Stimulated activated CD4-positive, alpha-beta T cell treated with anti-CD3 and anti-CD28 coated beads, Interleukin-1b, Interleukin-23, amount 100 ng/mL, for 24 hours (primary cell): ENCODE results near the gene GALC.
A peak's percentile ranks its signal among the peaks of the same experiment; 100 is the strongest.

ENCODE experiments used
- DNase-seq, 4 experiments: peaks; one replicate each; pipeline ENCODE4 v3.0.0-alpha.2; 2020; ENCODE audit warnings: low read depth in 4 of 4, low spot score in 1 of 4

The GALC gene

DNA sequence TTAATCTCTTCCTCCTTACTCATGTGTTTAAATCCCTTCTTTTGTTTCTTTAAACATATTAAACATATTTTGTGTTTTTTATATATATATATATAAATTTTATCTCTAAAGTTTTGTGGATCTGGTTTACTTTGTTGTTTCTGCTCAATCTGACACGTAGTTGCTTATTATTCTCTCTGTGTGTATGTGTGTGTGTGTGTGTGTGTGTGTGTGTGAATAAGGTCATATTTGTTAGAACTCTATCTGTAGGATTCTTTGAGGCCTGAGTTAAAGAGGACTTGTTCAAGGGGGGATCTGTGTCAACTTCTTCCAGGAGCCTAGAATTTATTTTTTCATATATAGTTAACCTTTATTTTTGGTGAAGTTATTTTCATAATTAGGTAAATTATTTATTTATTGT lies 14.6 kb upstream of the GALC start:
- DNase-seq: no peak

DNA sequence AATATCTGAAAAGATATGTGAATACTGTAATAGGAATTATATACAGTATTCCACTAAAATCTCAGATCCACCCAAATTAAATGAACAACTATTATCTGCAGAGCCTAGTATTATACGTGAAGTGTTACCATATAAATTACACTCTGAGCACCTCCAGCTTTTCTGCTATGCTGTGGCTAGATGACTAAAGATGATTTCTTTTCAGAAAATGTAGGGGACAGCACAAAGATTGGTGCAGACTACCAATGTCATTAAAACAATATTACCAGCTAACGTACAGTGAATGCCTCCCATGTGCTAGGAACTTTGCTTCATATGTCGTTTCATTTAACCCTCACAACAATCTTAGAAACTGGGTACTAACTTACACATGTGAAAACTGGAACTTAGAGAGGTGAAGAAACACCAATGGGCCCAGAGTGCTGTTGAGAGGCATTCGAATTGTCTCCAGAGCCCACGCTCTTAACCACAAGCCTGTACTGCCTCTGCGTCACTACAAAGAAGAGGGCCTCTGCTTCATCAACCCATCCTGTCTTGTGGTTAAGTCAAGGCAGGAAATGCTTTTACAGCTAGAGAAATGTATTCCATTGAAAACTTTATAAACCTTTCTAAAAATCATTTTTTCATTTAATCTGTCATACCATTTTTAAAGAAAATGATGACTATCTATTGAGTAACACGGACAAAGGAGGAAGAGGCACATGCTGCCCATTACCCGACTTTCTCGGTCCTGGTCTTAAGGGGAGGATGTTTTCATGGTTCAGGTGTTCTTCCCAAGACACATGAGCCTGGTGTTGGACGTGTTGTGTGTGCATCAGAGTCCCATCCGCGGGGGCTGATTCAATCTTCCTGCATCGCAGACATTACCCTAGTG lies 13.2 kb upstream of the GALC start:
- peak in 2 of 4 experiments; percentile 40 to 53 for DNase-seq

DNA sequence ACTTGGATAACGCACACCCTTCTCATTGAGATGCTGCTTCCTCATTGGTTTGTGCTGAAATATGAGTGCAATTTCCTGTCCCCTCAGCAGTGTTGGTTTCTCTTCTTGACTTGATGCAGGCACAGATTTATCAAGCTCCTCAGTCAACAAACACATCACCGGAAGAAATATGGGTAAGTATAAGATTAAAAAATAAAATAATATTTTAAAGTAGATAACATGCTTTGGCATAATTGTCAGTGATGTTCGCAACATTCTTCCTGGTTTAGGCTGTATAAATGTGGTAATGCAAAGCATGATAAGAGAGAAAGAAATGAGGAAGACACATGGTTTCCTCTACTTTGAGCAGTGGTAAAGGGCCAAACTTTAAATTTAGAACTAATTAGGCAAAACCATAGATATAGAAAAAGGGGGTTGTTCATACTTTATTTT lies 12.1 kb upstream of the GALC start, which contains the start of gene GPR65:
TSS of gene GPR65 (plus strand) at position 86 of the 432 bp plus-strand sequence. CDS start 5,713 bp downstream, outside the sequence.
- DNase-seq: no peak

DNA sequence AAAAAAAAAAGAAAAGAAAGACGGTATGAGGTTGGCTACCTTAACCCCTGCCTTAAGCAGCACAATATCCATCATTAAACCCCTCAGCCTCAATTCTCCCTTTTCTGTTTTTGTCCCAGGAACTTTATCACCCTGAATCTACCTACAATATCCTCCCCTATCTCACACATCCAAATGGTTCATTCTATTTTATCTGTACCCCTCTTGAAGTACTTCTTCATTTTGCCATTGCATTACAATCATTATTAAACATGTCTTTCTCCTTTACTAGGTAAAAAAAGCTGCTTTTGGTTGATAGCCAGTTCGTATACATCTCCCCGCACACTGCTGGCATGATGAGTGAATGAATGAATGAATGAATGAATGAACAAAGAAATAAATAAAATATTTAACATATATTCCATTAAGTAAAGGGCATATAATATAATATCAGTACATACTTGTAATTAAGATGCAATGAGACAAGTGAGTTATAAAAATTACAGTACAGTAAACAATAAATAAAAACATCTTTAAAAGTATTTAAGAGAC lies 11.6 kb upstream of the GALC start:
- no peak for DNase-seq

DNA sequence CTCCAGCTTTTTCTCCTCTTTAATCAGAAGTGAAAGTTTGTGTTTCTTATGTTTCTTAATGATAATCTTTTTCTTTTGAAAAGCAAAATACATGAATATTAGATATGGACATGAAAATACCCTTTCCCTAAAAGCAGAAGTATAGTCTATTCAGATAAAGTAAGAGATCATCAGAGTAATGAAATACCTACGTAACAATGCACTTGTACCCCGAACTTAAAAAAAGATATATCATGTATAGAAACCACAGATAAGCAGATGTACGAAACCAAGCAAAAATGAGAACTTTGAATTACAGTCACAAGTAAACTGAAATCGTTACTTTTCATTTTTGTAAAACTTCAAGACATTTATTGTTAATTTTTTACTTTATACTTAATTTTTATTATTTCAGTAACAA lies 10.4 kb upstream of the GALC start:
- DNase-seq: no peak

DNA sequence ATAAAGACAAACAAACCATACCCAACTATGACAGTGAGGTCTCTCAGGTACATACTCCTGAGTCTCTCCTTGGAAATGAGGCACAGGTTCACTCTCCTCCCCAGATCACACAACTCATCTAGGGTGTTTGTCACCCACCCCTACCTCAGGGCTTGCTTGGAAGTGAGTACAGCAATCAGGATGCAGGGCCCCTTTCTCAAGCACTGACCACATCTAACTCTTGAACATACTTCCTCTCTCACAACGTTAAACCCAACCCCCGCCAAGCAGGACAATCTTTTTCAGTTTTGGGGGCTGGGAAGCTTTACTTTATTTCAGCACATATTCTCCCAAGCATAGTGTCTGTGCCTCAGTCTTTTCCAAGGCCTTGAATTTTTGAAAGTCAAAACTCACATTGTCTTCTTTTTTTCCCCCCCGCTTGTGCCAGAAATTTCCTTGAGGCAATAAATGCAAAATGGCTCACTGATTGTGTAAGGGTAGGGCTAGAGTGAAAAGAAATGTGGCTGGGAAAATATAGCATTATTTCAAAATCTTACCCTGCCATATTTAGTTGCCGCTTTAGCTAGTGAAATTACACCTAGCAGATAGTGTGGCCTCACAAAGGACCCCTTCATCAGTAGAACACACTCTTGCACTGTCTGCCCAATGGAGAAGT lies 9.6 kb upstream of the GALC start:
- no peak for DNase-seq

DNA sequence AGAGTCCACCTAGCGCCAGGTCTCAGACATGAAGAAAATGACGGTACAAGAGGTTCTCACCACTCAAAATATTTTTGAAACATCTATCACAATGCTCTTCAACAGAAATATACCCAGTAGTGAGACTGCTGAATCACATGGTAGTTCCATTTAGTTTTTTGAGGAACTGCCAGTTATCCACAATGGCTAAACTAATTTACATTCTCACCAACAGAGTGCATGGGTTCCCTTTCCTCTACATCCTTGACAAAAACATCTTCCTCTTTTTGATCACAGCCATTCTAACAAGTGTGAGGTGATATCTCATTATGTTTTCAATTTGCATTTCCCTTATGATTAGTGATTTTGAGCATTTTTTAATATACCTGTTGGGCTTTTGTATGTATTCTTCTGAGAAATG lies 6.3 kb upstream of the GALC start:
- DNase-seq: no peak

DNA sequence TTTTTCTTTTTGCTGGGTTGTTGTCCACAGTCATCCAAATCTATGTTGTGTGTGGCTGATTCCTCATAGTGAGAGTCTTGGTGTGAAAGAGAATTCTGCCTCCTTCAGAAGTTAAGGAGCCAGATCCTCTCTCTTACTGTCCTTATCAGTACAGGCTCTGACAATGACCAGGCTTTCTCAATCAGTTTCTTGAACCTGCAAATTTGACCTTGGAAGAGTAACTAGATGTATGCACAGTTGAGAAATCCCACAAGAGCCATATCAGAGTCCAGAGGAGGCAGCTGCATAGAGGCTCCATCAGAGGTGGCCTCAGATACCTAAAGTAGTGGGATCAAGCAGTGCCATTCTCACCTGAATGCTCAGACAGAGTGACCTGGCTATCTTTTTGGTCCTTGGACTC lies 5.5 kb upstream of the GALC start:
- DNase-seq: no peak

DNA sequence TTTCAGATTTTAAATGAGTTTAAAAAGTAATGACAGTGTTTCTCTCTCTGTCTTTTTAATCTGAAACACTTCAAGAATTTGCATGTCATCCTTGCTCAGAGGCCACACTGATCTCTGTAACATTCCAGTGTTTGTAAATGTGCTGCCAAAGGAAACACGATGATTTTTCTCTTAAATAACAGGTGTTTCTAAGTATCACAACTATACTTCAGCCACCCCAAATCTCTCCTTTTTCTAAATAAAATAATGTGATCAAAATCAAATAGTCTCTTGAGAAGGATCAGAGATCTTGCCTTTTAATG lies 3.3 kb upstream of the GALC start:
- no peak for DNase-seq

DNA sequence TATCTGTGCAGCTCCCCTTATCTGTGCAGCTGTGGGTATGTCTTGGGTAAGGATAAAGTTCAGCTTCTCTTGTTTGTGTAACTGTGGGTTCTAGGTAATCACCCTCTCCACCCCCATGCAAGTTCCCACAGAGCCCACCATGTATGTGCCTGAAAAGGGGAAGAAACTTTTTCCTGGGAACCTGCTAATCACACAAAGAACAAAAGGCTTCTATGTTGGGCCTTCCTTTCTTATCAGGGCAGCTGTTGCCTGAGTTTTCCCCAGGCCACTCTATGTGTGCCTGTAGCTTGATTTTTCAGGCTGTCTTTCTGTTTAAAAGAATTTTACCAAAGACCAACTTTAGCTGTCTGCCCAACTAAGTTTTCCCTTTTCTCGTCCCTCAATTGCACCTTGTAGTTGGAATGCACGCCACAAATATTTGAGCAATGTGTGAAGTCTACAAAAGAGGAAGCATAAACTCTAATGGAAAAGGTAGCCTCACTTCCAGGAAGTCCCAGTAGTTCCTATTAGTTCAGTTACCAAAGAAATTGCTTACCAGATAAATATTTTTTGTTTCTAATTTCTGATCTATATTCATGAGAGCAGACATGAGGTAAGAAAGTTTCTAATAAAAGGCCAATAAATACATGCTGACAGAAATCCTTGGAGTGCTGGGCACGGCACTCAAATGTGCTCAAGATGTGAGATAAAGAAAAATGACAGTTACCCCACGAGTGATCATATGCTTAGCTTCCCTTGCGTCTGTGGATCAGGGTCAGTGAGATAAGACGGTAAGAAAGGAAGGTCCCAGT lies 2.7 kb upstream of the GALC start:
- DNase-seq: no peak

DNA sequence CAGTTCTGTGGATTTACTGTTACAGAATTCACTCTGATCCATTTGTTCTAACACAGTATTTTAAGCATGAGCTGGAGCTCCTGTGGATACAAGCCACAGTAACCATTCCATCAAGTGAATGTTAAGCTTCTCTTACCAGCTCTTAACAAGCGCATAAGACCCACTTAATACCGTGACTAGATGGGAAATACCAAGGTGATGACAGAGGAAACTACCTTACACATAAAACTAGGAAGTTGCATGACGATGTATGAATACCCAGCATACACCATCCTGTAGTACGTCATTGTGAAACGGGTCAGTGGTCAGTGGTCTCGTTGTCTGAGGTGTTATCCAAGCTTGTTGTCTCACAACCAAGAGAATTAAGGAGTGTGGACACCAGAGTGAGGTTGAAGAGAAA lies 2.0 kb upstream of the GALC start:
- no peak for DNase-seq

DNA sequence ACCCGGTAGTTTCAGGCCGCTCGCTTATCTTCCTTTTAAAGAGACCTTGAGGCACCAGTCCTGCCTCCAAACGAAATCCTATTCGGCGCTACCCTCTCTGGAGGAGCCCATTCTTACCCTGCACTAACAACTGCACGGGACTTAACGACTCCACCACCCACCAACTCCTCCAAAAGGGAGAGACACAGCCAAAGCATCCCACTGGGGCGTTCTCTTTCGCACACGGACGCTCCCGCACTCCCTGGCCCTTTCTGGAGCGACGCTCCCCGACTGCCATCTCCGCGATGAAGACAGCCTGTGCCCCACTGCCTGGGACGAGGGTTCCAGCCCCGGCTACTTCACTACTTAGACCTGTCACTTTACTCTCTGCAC lies 650 bp downstream of the GALC start:
- DNase-seq: no peak

DNA sequence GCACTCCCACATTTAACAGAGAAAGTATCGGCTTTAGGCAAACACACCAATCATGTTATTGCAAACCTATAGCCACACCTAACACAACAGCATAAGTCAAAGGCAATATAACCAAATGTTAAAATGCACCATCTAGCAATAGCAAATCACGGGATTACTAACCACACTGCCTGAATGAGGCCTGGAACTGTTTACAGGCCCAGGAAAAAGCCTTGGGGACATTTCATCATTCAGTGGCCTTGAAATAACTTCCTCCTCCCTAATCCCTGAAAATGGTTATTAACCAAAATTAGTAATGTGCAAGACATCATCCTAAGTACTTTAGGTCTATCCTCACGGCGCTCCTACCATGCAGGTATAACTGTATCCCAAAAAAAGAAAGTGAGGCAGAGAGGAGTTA lies 2.3 kb downstream of the GALC start:
- no peak for DNase-seq

DNA sequence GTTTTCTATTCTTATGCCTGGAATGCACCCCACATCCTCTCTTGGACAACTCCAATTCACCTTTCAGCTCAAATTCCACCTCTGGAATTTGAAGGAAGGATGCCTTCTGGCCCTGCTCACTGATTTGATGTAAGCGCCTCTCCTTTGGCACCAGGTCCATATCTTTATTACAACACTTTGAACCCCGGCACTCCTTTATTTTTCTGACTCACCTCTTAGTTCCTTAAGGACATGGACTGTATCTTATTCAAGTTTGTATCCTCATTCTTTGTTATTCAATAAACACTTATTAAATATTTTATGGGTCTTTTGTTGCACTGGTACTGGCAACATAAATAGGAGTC lies 3.1 kb downstream of the GALC start:
- no peak for DNase-seq

DNA sequence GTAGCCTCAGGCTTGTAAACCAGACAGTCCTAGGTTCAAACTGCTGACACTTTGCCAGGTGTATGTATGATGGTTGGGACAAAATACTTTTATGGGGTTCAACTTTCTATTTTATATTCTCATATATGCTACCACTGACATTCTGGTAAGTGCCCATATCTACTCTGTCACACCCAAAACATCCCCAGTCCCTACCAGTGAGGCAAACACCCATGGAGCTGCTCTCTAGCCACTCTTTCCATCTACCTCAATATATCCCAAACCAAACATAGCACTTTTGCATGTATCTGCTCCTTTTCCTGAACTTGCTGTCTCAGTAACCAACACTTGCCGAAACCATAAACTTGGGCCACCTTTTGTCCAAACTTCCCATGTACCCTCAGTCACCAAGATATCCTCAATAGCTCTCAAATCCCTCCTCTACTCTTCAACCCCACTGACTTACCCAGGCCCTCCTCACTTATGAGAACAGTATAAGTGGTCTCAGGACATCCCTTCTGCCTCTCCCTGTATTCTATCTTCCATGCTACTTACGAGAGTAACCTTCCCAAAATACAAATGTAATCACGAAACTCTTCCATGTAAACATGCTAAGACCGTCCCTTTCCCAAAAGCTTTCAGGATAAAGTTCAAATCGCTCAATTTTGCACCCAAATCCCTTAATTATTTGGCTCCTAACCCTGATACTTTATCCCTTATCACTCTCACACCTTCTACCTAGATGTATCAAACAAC lies 3.6 kb downstream of the GALC start:
- no peak for DNase-seq

DNA sequence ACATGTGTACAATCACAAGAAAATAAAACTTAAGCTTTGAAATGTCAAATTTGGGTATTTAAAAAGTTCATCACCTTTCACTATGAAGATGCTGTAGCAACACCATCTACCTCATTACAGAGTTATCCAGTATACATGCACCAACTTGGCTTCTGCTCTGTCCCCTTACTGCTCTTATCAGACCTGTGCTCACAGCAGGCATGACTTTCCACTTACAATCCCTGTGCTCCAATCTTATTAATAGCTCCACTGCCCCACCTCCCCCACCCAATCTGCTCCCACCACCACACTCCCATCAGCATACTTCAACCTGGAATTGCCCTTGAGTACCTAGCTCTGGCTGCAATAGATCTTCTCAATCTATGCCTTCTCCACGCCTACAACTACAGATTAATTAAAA lies 13.3 kb downstream of the GALC start:
- no peak for DNase-seq

DNA sequence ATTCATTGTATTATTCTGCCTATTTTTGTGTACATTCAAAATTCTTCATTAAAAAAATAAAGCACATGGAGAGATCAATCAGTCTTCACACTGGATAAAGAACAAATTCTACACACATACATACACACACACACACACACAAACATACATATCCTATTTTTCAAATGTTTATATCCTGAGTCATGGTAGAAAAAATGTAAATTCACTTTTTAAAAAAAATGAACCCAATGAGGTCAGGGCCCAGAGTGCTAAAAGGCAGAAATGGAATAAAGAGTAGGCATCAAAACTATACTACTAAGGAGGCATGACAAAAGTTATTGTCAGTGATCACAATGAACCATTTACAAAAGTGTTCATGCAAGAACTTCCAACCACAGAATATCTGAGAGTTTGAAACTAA lies 17.3 kb downstream of the GALC start:
- DNase-seq: no peak

DNA sequence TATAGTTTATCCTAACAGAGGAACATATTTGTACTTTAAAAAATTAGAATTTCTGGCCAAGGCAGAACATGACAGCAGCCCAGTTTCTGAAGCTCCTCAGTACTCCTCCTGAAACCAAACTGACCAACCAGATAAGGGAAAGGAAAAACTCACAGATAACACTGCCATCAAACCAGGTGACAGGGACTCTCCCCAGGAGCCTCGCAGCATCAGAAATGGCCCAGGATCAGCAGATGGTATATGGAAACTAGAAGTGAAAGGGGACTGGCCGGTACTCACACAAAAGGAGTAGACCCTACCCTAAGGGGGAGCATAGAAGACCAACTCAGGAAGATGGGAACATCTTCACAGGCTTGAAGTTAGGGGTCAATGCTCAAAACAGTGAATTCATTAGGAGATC lies 22.0 kb downstream of the GALC start:
- DNase-seq: no peak

DNA sequence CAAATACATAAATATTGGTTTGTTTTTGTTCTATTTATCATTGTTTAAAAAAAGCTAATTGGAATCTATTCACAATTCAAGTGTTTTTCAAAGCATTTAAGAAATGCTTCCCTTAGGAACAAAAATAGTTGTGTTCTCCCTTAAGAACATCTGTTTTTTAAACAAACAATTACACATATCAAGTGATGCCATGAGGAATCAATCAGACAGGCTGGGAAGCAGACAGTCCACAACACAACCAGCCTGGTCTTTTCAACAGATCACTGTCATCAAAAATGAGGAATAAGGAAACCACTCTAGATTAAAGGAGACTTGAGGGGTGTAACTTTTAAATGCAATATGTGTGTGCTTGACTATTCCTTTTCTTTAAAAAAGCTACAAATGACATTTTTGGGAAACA lies 25.5 kb downstream of the GALC start:
- no peak for DNase-seq

DNA sequence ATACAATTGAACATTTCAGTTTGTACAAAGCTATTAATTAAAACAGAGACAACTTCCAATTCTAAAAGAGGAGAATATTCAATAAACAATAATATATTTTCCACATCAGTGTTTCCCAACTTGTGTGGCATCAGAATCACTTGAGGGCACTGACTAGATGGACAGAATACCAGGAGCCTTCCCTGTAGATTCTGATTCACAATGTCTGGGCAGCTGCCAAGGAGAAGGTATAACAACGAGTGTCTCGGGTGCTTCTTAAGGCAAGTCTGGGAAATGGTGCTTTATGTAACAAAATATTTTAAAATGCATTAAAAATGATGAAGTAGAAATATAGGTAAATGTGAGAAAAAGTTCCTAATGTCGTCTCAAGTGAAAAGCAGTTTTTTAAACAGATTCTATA lies 26.2 kb downstream of the GALC start:
- DNase-seq: no peak

DNA sequence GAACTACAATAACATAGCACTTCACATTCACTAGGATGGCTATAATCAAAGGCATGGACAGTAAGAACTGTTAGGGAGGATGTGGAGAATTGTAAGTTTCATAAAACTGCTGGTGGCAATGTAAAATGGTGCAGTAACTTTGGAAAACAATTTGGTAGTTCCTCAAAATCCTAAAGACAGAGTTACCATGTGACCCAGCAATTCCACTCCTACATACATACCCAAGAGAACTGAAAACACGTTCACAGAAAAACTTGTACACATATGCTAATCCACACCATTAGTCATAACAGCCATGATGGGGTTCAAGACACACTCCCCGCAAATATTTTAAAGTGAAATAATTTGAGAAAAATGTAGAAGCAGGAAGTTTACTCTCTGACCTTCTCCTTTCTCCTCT lies 31.7 kb downstream of the GALC start:
- no peak for DNase-seq
